ENCODE results near the gene PPP2R2D.
"Not testable (repeated sequence)": the region's sequence is repeated elsewhere in the genome, so short reads cannot be mapped to it uniquely, and the experiment has no call there.

Gene PPP2R2D

GRCh38 chr10:131982796-131983195 is 82.0 kb downstream of the PPP2R2D start:
- no peak for FAIRE-seq
- no peak for DNase-seq (ENCODE audit: extremely low spot score, insufficient read length, low read depth)

- FAIRE-seq, result no peak
Observed at GRCh38 chr10:131983780-131984179, 83.0 kb downstream of the PPP2R2D start.

GRCh38 chr10:131986851-131987250 is 86.0 kb downstream of the PPP2R2D start:
- not testable (repeated sequence) for DNase-seq (ENCODE audit: extremely low spot score, insufficient read length, low read depth); FAIRE-seq

More at GRCh38 chr10:131983780-131984179, 83.0 kb downstream of the PPP2R2D start:
- no peak for DNase-seq (ENCODE audit: extremely low spot score, insufficient read length, low read depth)

- not testable (repeated sequence) for FAIRE-seq; DNase-seq (ENCODE audit: extremely low spot score, insufficient read length, low read depth)
Observed at GRCh38 chr10:131987301-131987700, 86.5 kb downstream of the PPP2R2D start.

- not testable (repeated sequence) for DNase-seq (ENCODE audit: extremely low spot score, insufficient read length, low read depth); FAIRE-seq
Observed at GRCh38 chr10:131987786-131988185, 87.0 kb downstream of the PPP2R2D start.

- no peak for FAIRE-seq
- DNase-seq (ENCODE audit: extremely low spot score, insufficient read length, low read depth), result no peak
Observed at GRCh38 chr10:131991726-131992125, 90.9 kb downstream of the PPP2R2D start.

GRCh38 chr10:131993275-131993674 is 92.5 kb downstream of the PPP2R2D start:
- FAIRE-seq (no peak), DNase-seq (ENCODE audit: extremely low spot score, insufficient read length, low read depth) (no peak)

GRCh38 chr10:131994435-131994834 is 93.6 kb downstream of the PPP2R2D start:
- DNase-seq (ENCODE audit: extremely low spot score, insufficient read length, low read depth) (no peak), FAIRE-seq (no peak)

- FAIRE-seq (no peak), DNase-seq (ENCODE audit: extremely low spot score, insufficient read length, low read depth) (no peak)
Observed at GRCh38 chr10:131996466-131997365, 95.9 kb downstream of the PPP2R2D start.

GRCh38 chr10:131997366-131998049 is 96.7 kb downstream of the PPP2R2D start:
- FAIRE-seq, result no peak

GRCh38 chr10:131998050-131998844 is 97.4 kb downstream of the PPP2R2D start:
- no peak for DNase-seq (ENCODE audit: extremely low spot score, insufficient read length, low read depth)
- FAIRE-seq, result no peak

More at GRCh38 chr10:131997366-131998049, 96.7 kb downstream of the PPP2R2D start:
- DNase-seq (ENCODE audit: extremely low spot score, insufficient read length, low read depth), result no peak

- DNase-seq (ENCODE audit: extremely low spot score, insufficient read length, low read depth) (no peak), FAIRE-seq (no peak)
Observed at GRCh38 chr10:131998845-131999681, 98.3 kb downstream of the PPP2R2D start.

GRCh38 chr10:132001238-132001972 is 100.6 kb downstream of the PPP2R2D start:
- DNase-seq (ENCODE audit: extremely low spot score, insufficient read length, low read depth) (no peak), FAIRE-seq (no peak)

GRCh38 chr10:132002004-132002403 is 101.2 kb downstream of the PPP2R2D start:
- FAIRE-seq (no peak), DNase-seq (ENCODE audit: extremely low spot score, insufficient read length, low read depth) (no peak)

- FAIRE-seq, result no peak
- DNase-seq (ENCODE audit: extremely low spot score, insufficient read length, low read depth), result no peak
Observed at GRCh38 chr10:132003282-132003924, 102.6 kb downstream of the PPP2R2D start.

- DNase-seq (ENCODE audit: extremely low spot score, insufficient read length, low read depth) (no peak), FAIRE-seq (no peak)
Observed at GRCh38 chr10:132004052-132004451, 103.2 kb downstream of the PPP2R2D start.

- FAIRE-seq (no peak), DNase-seq (ENCODE audit: extremely low spot score, insufficient read length, low read depth) (no peak)
Observed at GRCh38 chr10:132005147-132005546, 104.3 kb downstream of the PPP2R2D start.

GRCh38 chr10:132006966-132007365 is 106.2 kb downstream of the PPP2R2D start:
- DNase-seq (ENCODE audit: extremely low spot score, insufficient read length, low read depth) (no peak), FAIRE-seq (no peak)
